CD4-positive, alpha-beta T cell treated with Interleukin-4 for 1 hour (primary cell): ENCODE measurements around the gene AKT1.
A peak's percentile ranks its signal among the peaks of the same experiment; 100 is the strongest.
"Not testable (repeated sequence)": the region's sequence is repeated elsewhere in the genome, so short reads cannot be mapped to it uniquely, and the experiment has no call there.

ENCODE experiments used
- DNase-seq, 2 donors: peaks; one replicate each; pipeline ENCODE4 v3.0.0-alpha.2; 2020 to 2022

AKT1 gene

DNA sequence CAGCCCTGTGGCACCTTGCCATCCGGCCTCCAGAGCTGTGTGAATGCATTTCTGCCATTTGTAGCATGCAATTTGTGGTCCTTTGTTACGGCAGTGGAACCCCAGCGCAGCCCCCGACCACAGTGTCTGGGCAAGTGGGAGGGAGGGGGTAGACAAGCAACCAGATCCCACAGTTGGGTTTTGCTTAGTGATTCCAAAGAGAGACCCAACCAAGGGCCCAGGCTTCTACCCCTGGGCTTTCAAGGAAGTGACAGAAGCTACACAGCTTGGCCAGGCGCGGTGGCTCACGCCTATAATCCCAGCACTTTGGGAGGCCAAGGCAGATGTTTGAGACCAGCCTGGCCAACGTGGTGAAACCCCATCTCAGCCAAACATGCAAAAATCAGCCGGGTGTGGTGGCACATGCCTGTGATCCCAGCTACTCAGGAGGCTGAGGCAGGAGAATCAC is 23.2 kb upstream of the AKT1 start:
- DNase-seq: no peak

DNA sequence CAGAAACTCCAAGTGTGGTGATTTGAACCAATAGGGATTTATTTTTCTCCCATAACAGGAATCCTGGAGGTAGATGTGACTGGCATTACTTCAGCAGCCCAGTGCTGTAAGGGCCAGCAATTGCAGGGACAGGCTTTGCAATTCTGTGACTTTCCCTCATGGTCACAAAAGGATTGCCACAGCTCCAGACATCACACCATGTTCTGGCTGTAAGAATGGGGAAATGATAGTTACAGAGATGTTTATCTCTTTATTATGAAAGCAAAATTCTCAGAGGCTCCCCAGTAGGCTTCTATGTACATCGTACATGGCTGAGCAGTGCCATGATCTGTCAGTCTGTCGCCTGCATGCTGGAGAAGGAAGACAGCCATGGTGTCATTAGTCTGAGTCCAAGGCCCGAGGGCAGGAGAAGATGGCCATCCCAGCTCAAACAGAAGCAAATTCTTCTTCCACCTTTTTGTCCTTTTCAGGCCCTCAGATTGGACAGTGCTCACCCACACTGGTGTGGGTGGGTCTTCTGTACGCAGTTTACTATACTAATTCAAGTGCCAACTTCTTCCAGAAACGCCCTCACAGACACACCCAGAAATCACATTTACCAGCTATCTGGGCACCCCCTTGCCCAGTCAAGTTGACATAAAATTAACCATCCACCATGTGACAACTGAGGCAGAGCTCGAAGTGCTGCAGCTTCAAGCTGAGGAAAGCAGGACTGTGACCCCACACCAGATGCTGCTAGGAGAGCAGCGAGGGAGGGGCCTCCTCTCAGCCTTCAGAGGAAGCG is 22.6 kb upstream of the AKT1 start:
- DNase-seq: no peak

DNA sequence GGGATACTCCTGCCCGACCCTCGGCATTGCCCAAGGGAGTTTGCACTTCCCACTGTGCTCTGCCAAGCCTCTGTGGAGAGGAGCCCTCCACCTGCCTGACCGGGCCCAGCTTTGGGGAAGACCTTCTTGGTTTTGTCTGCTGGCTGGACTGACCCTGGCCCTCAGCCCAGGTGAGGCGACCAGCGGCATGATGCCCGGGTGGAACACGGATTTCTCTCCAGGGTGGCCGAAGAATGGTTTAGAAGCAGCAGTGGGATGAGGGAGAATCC is 21.0 kb upstream of the AKT1 start:
- DNase-seq: no peak

DNA sequence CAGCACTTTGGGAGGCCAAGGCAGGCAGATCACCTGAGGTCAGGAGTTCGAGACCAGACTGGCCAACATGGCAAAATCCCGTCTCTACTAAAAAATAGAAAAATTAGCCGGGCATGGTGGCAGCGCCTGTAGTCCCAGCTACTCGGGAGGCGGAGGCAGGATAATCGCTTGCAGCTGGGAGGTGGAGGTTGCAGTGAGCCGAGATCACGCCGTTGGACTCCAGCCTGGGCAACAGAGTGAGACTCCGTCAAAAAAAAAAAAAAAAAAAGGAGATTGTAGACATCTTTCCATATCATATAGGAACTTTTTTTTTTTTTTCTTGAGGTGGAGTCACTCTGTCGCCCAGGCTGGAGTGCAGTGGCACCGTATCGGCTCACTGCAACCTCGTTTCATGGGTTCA is 19.2 kb upstream of the AKT1 start:
- DNase-seq: not testable (repeated sequence)

DNA sequence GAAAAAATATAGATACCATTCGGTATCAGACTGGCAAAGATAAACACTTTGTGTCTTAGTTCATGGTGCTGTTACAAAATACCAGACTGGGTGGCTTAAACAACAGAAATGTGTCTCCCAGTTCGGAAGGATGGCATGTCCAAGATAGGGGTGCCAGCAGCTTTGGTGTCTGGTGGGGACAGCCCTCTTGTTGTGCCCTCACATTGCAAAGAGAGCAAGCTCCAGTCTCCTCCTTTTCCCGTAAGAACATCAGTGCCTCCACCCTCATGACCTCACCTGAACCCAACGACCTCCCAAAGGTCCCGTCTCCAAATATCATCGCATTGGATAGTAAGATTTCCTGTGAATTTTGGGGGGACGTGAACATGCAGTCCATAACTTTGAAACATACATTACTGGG is 17.7 kb upstream of the AKT1 start:
- no peak for DNase-seq

DNA sequence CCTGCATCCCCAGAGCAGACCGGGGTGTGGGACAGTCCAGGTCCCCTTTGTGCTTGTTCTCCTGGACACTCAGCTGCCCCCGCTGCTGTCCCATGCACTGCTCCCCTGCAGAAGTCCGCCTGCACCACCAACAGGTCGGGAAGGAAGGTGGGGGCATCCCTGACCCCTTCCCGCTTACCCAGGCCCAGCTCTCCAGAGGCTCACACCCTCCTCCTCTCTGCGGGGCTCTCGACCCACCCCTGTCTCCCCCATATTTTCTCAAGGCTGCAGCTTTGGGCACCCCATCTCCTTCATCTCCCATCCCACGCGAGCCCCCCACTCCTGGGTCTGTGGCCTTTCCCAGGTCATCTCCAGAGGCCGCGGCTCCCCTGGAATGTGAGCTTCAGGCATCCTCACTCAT is 14.8 kb upstream of the AKT1 start:
- no peak for DNase-seq

DNA sequence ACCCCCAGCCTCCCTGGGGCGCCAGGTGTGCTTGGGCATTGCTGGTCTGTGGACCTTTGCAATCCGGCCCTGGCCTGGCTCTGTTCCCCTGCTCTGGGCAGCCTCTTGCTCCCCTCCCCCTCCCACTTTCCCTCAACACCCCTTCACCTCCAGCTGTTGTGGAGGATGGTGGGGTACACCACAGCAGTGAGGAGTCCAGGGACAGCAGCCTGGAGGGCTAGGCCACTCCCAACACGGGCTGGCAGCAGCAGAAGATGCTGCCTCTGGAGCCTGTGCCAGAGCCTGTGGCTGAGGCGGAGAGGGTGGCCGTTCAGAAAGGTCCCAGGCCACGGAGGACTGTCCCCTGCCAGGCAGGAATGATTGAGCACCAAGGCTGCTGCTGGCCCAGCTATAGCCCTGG is 12.9 kb upstream of the AKT1 start:
- DNase-seq: no peak

DNA sequence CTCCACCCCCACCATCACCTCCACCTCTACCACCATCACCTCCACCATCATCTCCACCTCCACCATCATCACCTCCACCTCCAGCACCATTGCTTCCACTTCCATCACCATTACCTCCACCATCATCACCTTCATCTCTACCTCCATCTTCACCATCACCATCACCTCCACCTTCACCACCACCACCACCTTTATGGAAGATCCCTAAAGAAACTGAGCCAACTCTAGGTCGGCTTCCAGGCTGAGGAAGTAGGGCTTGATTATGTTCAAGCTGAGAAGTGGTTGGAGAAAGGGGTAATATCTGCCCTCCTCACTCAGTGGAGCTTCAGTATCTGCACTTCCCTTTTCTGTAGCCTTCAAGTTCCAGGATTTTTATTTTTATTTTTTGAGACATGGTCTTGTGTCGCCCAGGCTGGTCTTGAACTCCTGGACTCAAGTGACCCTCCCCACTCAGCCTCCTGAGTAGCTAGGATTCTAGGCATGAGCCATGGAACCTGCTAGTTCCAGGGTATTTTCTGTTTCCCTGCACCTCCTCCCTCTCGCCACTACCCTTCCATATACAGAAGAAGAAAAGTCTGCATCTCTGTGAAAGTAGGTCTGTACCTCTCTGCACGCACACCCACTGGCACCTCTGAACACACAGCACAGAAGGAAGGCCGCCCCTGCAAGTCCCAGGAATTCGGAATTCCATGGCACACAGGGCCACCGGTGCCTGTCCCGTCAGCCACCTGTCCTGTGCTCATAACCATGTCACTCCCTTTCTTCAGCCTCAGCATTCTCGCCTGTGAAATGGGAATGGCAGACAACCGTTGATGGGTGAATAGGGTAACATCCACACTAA is 11.3 kb upstream of the AKT1 start:
- no peak for DNase-seq

DNA sequence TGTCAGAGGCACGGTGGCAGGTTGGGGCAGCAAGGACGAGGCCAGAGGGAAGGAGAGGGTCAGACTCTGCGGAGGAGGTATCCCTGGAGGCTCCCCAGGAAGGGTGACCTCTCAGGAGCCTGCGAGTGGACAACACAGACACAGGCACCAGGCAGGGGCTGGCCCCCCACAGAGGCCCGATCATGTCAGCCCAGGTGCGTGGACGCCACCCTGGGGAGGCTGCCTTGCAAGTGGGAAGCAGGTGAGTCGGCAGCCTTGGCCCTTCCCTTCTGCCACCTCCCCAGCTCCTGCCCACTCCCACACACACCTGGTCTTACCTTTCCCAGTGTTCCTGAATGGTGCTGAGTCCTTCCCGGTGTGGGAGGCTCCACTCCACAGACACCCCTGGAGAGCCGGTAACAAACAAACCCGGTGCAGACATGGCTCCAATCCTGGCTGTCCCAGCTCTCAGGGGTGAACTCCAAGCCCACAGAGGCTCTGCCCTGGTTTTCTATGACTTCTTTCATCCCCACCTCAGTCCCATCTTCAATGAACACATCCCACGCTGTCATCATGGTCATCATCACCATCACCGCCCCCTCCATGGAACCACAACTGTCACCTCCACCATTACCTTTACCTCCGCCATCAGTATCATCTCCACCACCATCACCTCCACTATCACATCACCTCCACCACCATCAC is 10.5 kb upstream of the AKT1 start:
- DNase-seq: no peak

DNA sequence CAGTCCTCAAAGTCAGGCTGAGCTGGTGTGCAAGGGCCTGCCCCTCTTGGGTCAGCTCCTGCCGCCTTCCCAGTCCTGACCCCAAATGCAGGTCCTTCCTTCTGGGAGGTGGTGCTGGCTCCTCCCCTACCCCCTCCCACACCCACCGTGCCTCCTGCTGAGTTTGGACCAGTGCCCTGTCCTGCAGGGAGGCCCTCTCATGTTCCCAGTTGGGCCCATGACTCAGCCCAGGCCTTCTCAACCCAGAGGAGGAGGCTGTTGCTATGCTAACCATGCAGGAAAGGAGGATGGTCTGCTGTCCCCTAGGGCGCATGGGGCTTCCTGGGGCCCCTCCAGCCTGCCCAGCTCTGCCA is 9.8 kb upstream of the AKT1 start:
- DNase-seq: no peak

DNA sequence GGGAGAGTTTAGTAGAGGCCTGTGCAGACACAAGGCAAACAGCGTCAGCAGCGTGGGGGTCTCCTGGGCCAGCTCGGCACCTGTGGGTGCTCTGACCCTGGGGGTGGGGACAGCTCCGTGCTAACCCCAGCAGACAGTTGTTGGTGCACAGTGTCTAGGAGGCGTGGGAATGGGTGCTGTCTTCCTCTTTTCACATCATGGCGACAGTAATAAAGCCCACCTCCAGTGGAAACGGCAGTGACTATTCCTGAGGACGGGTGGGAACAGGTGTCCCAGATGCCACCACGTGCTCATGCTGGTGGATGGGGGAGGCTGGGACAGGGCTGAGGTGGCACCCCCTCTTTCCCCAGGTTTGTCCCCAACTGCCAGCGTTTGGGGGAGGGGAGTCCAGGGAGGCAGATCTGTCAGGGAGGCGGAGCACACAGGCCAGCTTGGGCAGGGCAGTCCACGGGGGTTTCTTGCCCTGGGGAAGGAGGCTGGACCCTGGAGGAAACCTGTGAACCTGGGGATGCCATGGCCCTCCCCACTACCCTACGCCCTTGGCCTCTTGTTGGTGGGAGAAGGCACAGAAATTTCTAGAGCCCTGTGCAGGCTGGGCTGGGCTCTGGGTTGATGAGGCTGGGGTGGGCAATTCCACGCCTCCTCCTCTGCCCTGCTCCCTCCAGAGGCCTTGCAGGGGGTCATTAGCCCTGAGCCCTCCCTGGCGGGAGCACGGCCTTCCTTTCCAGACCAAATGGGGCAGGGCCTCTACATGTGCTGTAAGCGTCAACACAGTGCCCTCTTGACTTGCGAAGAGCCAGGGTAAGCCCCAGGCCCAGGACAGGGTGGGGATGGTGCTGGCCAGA is 9.2 kb upstream of the AKT1 start:
- DNase-seq: no peak

DNA sequence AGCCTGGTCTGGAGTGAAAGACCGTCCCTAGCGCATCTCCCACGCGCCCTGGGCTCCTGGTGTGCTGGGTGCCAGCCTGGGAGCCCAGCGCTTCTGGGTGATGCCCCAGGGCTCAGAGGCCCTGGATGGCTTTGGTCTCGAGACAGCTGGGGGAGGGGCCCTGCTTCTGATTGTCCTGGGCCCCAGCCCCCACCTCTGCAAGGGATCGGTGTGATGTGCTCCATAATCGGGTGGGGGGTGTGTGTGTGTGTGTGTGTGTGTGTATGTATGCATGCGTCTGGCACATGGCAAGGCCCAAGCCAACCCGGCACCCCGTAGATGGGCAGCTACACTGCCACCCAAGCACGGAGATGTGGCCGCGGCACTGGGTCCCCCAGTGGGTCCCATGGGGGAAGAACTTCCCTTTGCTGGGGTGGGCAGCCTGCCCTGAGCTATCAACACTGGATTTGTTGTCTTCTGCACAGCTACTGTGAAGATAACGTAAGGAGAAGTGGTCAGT is 8.4 kb upstream of the AKT1 start:
- DNase-seq: no peak

DNA sequence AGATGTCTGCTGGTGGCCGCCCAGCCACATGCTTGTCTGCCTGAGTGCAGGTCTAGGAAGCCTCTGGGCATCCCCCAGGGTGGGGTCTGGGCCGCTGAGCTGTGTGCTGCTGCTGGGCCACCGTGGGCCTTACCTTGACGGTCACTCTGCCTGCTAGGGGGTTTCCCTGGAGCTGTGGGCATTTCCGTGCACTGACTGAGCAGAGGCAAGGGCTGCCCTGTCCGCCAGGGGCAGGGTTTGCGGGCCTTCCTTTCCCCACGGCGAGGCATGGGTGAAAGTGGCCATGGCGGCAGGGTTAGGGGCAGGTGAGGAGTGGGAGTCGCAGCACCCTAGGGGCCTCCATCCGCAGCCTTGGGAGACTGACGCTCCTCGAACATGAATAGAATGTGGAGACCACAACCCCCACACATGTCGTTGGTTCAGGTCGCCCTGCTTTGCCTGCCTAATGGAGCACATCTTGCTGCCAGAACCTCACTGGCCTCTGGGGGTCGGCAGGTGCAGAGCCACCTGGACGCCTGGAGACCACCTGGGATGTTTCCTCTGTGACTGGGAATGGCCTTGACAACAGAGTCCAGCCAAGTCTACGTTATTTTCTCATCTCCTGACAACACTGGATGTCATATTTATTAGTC is 7.8 kb upstream of the AKT1 start:
- no peak for DNase-seq

DNA sequence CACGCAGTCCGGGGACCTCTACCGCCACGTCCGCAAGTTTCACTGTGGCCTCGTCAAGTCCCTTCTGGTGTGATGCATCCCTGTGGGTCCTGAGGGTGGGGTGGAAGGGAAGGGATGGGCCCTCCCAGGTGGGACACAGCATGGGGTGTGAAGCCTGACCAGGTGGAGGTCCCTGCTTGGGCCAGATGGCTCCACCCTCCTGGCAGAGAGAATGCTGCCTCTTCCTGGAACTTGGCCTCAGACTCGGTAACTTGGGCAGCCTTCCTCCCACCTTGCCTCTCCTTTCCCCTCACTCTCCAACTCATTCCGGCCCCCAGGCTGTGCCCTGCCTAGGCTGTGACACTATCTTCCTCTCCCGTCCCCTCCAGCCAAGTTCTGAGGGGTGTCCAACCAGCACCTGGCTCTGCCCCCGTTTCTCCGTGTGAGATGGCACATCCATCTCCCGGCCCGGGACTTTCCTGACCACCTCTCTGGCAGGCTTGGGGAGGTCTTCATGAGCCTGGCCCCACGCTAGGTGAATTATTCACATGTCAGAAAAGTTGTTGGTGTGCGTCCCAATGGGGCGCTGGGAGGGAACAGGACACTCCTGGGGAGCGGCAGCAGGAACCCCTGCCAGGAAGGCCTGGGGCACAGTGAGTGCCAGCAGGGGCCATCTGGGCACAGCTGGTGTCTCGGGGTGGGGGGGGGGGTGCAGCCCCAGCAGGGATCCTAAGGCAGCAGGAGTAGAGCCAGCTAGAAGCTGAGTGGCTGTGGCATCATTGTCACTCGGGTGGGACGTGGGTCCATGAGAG is 7.0 kb upstream of the AKT1 start:
- DNase-seq: no peak

DNA sequence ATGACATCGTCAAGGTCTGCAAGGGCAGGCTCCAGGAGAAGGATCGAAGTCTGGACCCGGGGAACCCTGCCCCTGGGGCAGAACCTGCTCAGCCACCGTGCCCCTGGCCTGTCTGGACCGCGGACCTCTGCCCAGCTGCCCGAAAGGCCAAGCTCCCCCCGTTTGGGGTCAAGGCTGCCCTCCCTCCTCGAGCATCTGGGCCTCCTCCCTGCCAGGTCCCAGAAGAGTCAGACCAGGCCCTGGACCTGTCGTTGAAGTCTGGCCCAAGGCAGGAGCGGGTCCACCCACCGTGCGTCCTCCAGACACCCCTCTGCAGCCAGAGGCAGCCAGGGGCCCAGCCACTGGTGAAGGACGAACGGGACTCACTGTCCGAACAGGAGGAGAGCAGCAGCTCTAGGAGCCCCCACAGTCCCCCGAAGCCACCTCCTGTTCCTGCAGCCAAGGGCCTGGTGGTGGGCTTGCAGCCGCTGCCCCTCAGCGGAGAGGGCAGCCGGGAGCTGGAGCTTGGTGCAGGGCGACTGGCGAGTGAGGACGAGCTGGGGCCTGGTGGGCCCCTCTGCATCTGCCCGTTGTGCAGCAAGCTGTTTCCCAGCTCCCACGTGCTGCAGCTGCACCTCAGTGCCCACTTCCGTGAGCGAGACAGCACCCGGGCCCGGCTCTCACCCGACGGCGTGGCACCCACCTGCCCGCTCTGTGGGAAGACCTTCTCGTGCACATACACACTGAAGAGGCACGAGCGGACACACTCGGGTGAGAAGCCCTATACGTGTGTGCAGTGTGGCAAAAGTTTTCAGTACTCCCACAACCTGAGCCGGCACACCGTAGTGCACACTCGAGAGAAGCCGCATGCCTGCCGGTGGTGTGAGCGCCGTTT is 6.2 kb upstream of the AKT1 start:
- DNase-seq: no peak

DNA sequence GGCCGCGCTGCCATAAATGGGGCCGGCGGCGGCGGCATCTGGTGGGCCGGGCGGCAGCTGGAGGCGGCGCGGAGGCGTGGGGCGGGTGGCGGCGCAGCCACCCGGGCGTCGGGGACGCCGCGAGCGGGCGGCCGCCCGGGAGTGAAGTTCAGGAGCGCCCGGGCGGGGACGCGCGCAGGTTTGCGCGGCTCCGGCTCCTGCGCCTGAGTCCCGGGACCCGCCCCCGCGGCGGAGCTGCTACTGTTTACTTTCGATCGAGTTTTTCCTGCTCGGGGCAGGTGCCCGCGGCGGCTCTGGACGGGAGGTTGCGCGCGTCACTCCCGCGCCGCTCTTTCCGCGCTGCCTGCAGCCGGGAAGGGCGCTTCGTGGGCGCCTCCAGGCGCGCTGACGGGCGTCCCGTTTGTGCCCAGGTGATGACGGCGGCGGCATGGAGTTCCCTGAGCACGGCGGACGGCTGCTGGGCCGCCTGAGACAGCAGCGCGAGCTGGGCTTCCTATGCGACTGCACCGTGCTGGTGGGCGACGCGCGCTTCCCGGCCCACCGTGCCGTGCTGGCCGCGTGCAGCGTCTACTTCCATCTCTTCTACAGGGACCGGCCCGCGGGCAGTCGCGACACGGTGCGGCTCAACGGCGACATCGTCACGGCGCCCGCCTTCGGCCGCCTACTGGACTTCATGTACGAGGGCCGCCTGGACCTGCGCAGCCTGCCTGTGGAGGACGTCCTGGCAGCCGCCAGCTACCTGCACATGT is 5.4 kb upstream of the AKT1 start, which contains the start of gene ZBTB42:
TSS of gene ZBTB42 (plus strand) at position 331 of the 749 bp plus-strand sequence. CDS start at position 428, 97 bp downstream.
- peak; percentile 66 to 78 for DNase-seq

DNA sequence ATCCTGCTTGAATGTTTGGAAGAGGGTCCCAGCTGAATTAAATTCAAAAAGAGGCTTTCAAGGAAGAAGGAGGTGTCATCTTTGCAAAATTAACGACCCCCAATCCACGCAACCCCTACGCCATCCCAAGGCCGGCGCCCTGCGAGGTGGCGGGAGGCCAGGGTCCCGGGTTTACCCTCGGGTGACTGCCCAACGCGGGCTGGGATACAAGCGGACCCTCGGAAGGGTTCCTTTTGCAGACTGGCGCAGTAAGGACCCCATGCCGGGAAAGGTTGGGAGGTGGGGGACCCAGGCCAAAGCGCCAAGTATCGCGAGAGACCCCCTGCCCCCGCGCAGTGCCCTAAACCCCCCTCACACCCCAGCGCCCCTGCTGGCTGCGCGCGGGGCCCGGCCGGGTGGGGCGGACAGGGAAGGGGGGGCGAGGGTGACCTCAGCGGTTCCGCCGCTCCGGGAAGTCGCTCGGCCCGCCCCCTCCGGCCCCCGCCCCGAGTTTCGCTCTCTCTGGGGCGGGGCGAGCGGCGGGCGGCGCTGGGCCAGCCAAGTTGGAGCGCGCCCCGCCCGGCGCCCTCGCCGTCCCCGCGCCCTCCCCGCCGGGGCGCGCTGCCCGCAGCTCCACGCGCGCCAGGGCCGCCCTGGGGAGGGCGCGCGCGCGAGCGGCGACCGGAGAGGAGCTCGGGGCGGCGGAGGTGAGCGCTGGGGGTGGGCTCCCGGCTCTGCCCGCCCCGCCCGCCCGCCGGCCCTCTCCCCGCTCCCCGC is 4.6 kb upstream of the AKT1 start:
- peak; percentile 86 to 88 for DNase-seq

DNA sequence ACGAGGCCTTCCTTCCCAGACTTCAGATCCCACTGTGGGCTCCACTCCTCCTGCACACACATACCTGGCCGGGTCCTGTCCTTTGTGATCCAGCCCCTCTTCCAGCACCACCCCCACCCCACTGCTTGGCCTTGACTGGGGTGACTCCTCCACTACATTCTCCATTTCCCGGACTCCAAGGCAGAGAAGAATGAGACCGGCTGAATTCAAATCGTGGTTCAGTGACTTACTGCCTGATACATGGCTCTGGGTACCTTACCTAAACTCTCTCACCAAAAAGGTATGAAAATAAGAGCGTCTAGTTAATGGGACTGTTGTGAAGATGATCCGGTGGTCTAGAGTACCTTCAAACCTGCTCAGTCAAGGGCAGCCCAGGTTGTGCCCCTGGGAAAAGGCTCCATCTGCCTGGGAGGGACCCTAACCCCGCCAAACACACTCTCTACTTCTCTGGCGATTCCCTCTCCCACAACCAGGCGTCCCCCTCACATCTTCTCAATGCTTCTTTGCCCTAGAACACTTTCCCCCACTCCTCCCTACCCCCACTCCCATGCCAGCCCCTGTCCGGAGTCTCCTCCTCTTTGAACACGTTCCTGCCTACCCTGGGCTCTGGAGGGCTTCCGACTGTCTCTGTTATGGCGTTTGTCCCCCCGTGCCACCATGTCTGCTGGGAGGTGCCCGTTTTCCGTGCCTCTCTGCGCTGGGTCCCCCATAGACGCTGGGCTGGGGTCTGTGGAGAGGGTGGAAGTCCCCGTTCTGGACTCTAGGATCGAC is 3.9 kb upstream of the AKT1 start:
- DNase-seq: no peak
